ENCODE measurements around the gene ZNF30.
"Not testable (repeated sequence)": the region's sequence is repeated elsewhere in the genome, so short reads cannot be mapped to it uniquely, and the experiment has no call there.

Gene ZNF30

DNA sequence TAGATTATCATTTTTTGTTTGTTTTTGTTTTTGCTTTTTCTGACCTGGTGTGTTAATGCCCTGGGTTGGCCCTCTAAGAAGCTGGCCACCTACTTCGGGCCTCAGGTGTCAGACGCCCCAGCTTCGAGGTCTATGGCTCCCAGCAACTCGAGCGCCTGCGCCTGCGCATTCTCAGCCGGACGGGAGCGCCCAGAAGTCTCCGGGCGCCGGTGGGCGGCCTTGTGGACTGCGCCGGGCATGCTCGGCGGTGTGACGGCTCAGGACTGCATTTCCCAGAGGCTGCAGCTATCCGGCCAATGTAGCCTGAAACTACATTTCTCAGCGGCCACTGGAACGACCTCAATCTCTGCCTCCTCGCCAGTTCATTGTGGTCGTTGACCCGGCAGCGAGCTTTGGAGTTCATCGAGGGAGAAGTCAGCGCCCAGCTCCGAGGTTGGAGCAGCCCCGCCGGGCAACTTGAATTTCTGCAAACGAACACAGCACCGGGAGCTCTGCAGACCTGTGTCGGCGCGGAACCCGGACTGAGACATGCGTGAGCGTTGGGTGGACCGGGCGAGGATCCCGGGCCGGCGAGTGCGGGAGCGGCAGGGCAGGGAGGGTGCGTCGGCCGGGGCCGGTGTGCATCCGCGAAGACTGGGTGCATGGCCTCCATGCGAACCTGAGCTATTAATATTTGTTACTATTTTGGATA lies at the start of gene ZNF30:
Gene ZNF30, plus strand, starts transcription at position 219 of the 691 bp plus-strand sequence. CDS start 3,045 bp downstream, outside the sequence.
- peak within 1 kb of the TSS; percentile 95 for H3K4me3 Mint-ChIP-seq
- peak; percentile 60 to 71 for DNase-seq (ENCODE audit: low spot score in 2 of 2)
- peaks cover 1% of the 10 kb centered on the region for H3K27me3 Mint-ChIP-seq
- no peaks in the 10 kb centered on the region for H3K9me3 Mint-ChIP-seq
- peaks cover 10% of the 10 kb centered on the region for H3K36me3 Mint-ChIP-seq
- peak within 1 kb of the TSS; percentile 38 for H3K27ac Mint-ChIP-seq
- ATAC-seq (ENCODE audit: low read depth), result peak; percentile 99
- H3K4me1 Mint-ChIP-seq, result peaks cover 5% of the 10 kb centered on the region

- no peak for ATAC-seq (ENCODE audit: low read depth)
- Mint-ChIP-seq H3K4me3 (no peak overlapping the region), H3K36me3 (peaks cover 3% of the 10 kb centered on the region), H3K27ac (no peak overlapping the region), H3K9me3 (peaks cover 4% of the 10 kb centered on the region), H3K27me3 (peaks cover 8% of the 10 kb centered on the region), H3K4me1 (no peaks in the 10 kb centered on the region)
- DNase-seq (ENCODE audit: low spot score in 2 of 2), result no peak
Measured at GRCh38 chr19:34879563-34879962, 47.1 kb upstream of the ZNF30 start.

DNA sequence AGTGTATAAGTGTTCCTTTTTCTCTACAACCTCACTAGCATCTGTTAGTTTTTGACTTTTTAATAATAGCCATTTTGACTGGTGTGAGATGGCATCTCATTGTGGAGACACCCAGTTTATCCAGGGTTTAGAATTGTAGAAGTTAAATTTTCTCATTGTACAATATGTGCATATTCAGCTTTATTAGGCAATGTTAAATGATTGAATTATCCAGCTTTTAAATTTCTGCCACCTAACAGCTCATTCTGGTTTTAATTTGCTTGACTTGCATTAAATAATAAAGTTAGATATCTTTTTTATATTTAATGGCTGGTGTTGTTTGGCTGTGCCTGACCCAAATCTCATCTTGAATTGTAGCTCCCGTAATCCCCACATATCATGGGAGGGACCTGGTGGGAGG lies 46.7 kb upstream of the ZNF30 start:
- Mint-ChIP-seq H3K36me3 (peaks cover 7% of the 10 kb centered on the region), H3K4me3 (no peak overlapping the region), H3K27me3 (peaks cover 8% of the 10 kb centered on the region), H3K4me1 (no peaks in the 10 kb centered on the region), H3K27ac (no peak overlapping the region), H3K9me3 (peaks cover 9% of the 10 kb centered on the region)
- ATAC-seq (ENCODE audit: low read depth), result no peak
- no peak for DNase-seq (ENCODE audit: low spot score in 2 of 2)

DNA sequence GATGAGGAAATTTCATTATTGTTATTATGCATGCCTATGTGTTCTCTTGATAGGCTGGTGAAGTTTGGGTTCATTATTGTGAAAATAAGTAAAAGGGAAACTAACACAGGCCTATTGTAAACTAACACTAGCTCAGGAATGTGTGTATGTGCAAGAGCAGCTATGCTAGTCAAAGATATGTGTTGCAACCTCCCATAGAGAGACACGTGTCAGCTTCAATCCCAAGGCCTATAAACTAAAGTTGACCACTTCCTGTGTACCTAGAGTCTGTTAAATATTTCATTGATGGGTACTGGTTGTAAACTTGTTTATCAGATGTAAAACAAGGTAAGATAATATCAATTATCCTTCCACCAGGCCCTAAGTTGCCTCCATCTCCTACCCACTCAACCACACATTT lies 44.7 kb upstream of the ZNF30 start:
- Mint-ChIP-seq H3K36me3 (peaks cover 10% of the 10 kb centered on the region), H3K4me1 (no peaks in the 10 kb centered on the region), H3K4me3 (no peak overlapping the region), H3K9me3 (peaks cover 16% of the 10 kb centered on the region), H3K27me3 (peaks cover 8% of the 10 kb centered on the region), H3K27ac (no peak overlapping the region)
- DNase-seq (ENCODE audit: low spot score in 2 of 2) (no peak), ATAC-seq (ENCODE audit: low read depth) (no peak)

- no peaks in the 10 kb centered on the region for H3K4me1 Mint-ChIP-seq
- peaks cover 14% of the 10 kb centered on the region for H3K27me3 Mint-ChIP-seq
- H3K4me3 Mint-ChIP-seq, result no peak overlapping the region
- peaks cover 19% of the 10 kb centered on the region for H3K9me3 Mint-ChIP-seq
- no peak for ATAC-seq (ENCODE audit: low read depth)
- peaks cover 11% of the 10 kb centered on the region for H3K36me3 Mint-ChIP-seq
- no peak for DNase-seq (ENCODE audit: low spot score in 2 of 2)
- H3K27ac Mint-ChIP-seq, result no peak overlapping the region
Measured at GRCh38 chr19:34888091-34888490, 38.6 kb upstream of the ZNF30 start.

DNA sequence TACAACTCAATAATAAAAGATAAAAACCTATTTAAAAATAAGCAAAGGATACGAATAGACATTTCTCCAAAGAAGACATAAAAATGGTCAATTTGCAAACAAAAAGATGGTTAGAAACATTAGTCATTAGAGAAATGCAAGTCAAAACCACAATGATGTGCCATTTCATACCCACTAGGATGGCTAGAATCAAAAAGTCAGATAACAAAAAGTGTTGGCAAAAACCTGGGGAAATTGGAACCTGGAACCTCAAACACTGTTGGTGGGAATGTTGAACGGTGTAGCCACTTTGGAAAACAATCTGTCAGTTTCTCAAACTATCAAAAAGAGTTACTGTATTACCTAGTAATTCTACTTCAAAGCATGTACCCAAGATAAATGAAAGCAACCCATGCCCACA lies 26.5 kb upstream of the ZNF30 start:
- Mint-ChIP-seq H3K27ac (no peak overlapping the region), H3K9me3 (peaks cover 1% of the 10 kb centered on the region), H3K4me3 (no peak overlapping the region), H3K36me3 (no peaks in the 10 kb centered on the region), H3K27me3 (peaks cover 4% of the 10 kb centered on the region), H3K4me1 (no peaks in the 10 kb centered on the region)
- ATAC-seq (ENCODE audit: low read depth), result no peak
- DNase-seq (ENCODE audit: low spot score in 2 of 2), result no peak

GRCh38 chr19:34904664-34905527 lies 21.8 kb upstream of the ZNF30 start:
- Mint-ChIP-seq H3K36me3 (peaks cover 3% of the 10 kb centered on the region), H3K4me3 (no peak overlapping the region), H3K9me3 (no peaks in the 10 kb centered on the region), H3K27ac (no peak overlapping the region), H3K27me3 (peaks cover 25% of the 10 kb centered on the region), H3K4me1 (peaks cover 2% of the 10 kb centered on the region)
- DNase-seq (ENCODE audit: low spot score in 2 of 2) (no peak), ATAC-seq (ENCODE audit: low read depth) (no peak)

GRCh38 chr19:34910770-34911169 lies 15.9 kb upstream of the ZNF30 start:
- no peak for DNase-seq (ENCODE audit: low spot score in 2 of 2)
- H3K9me3 Mint-ChIP-seq, result peaks cover 11% of the 10 kb centered on the region
- H3K36me3 Mint-ChIP-seq, result peaks cover 4% of the 10 kb centered on the region
- no peak for ATAC-seq (ENCODE audit: low read depth)
- no peak overlapping the region for H3K4me3 Mint-ChIP-seq
- peaks cover 27% of the 10 kb centered on the region for H3K27me3 Mint-ChIP-seq
- no peaks in the 10 kb centered on the region for H3K4me1 Mint-ChIP-seq
- no peak overlapping the region for H3K27ac Mint-ChIP-seq

DNA sequence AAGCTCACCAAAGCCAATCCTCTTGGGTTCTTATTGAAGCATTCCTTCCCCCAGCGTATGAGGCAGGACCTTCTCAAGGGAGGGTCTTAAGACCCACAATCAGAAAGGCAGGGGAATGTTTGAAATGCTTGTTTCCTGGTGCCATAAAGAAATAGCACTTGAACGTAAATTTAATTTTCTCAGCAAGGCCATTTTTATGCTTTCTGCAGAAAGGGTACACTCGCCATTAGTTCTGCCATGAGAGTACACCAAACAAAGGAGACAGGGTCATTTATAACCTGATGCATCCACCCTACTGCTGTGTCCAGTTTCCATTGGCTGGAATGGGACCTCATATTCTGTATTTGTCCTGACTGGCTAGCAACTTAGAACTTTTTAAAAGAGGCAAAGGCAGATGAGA lies 9.6 kb upstream of the ZNF30 start:
- ATAC-seq (ENCODE audit: low read depth); DNase-seq (ENCODE audit: low spot score in 2 of 2); H3K36me3 Mint-ChIP-seq; H3K27ac Mint-ChIP-seq; H3K4me1 Mint-ChIP-seq; H3K27me3 Mint-ChIP-seq; H3K4me3 Mint-ChIP-seq: not testable (repeated sequence)
- peaks cover 20% of the 10 kb centered on the region for H3K9me3 Mint-ChIP-seq

GRCh38 chr19:34918190-34918589 lies 8.5 kb upstream of the ZNF30 start:
- DNase-seq (ENCODE audit: low spot score in 2 of 2) (no peak), ATAC-seq (ENCODE audit: low read depth) (no peak)
- peaks cover 3% of the 10 kb centered on the region for H3K36me3 Mint-ChIP-seq
- no peak overlapping the region for H3K4me3 Mint-ChIP-seq
- peaks cover 17% of the 10 kb centered on the region for H3K9me3 Mint-ChIP-seq
- H3K27ac Mint-ChIP-seq, result no peak overlapping the region
- peaks cover 6% of the 10 kb centered on the region for H3K27me3 Mint-ChIP-seq
- no peaks in the 10 kb centered on the region for H3K4me1 Mint-ChIP-seq

GRCh38 chr19:34920090-34920786 lies 6.5 kb upstream of the ZNF30 start:
- not testable (repeated sequence) for H3K36me3 Mint-ChIP-seq; DNase-seq (ENCODE audit: low spot score in 2 of 2); H3K4me1 Mint-ChIP-seq; H3K4me3 Mint-ChIP-seq; H3K27ac Mint-ChIP-seq; ATAC-seq (ENCODE audit: low read depth); H3K27me3 Mint-ChIP-seq
- H3K9me3 Mint-ChIP-seq, result peaks cover 13% of the 10 kb centered on the region

DNA sequence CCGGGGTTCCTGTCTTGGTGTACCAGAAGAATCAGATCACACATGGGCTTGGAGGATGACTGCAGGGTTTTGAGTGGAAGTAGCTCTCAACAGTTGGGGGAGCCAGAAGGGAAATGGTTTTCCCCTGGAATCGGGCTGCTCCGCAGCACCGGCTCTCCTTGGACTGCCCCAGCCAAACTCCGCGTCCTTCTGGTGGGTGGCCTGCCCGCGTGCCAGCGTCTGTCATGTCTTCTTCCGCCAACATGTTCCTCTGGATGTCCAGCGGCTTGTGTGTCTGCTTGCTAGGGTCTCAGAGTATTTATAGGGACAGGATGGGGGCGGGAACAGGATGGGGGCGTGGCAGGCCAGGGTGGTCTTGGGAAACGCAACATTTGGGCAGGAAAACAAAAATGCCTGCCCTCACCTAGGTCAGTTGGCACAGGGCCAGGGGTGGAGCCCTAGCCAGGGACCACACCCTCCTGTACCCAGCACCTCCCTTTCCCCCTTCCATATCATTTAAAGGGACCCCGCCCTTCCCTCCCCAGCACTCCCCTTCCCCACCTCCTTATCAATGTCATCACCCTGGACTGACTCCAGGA lies 1.3 kb upstream of the ZNF30 start:
- Mint-ChIP-seq H3K27ac (no peak overlapping the region), H3K27me3 (peaks cover 4% of the 10 kb centered on the region), H3K36me3 (peaks cover 6% of the 10 kb centered on the region), H3K9me3 (no peaks in the 10 kb centered on the region), H3K4me3 (no peak overlapping the region), H3K4me1 (peaks cover 5% of the 10 kb centered on the region)
- DNase-seq (ENCODE audit: low spot score in 2 of 2) (no peak), ATAC-seq (ENCODE audit: low read depth) (no peak)

DNA sequence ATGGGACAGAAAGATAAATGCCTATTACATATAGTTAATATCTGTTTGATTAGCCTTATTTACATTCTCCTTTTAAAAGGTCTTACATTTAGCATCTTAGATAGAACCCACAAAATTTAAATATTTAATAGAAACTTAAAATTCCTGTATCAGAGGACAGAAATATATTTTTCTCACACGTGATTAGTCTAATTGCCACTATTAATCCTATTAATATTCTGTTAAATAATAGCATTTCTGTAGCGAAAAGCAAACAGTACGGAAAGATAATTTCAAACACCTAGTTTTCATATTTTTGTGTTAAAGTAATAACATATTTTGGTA lies 380 bp upstream of the ZNF30 start:
- H3K9me3 Mint-ChIP-seq, result no peaks in the 10 kb centered on the region
- peaks cover 5% of the 10 kb centered on the region for H3K4me1 Mint-ChIP-seq
- H3K27ac Mint-ChIP-seq, result no peak overlapping the region
- peak overlapping the region; percentile 95 for H3K4me3 Mint-ChIP-seq
- ATAC-seq (ENCODE audit: low read depth), result no peak
- peaks cover 1% of the 10 kb centered on the region for H3K27me3 Mint-ChIP-seq
- H3K36me3 Mint-ChIP-seq, result peaks cover 6% of the 10 kb centered on the region
- no peak for DNase-seq (ENCODE audit: low spot score in 2 of 2)

DNA sequence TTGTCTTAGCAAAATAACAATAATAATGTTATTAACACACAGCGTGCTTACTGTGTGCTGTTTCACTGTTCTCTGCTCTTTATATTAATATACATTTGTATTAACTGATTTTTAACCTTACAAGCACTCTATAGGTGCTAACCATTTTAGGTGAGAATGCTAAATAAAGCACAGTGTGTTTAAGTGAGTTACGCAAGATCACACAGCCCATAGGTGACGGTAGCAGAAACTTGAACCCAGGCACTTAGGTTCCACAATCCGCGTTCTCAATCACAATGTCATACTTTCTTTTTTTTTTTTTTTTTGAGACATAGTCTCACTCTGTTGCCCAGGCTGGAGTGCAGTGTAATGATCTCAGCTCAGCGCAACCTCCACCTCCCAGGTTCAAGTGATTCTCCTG lies 5.8 kb downstream of the ZNF30 start:
- Mint-ChIP-seq H3K27ac (no peak overlapping the region), H3K4me1 (no peaks in the 10 kb centered on the region), H3K27me3 (no peaks in the 10 kb centered on the region), H3K4me3 (no peak overlapping the region), H3K9me3 (peaks cover 2% of the 10 kb centered on the region), H3K36me3 (peaks cover 41% of the 10 kb centered on the region)
- no peak for DNase-seq (ENCODE audit: low spot score in 2 of 2)
- no peak for ATAC-seq (ENCODE audit: low read depth)

Data from memory B cell (primary cell).